ENCODE results near the gene PRSS50. TPM values are rescaled to one million over a fixed set of nuclear protein-coding genes. Genes with fewer than 3 reads are reported as not detected.
A peak's percentile ranks its signal among the peaks of the same experiment; 100 is the strongest.

Gene PRSS50
- total RNA-seq, 1 experiment from 2014 or later, result 0.07 TPM

DNA sequence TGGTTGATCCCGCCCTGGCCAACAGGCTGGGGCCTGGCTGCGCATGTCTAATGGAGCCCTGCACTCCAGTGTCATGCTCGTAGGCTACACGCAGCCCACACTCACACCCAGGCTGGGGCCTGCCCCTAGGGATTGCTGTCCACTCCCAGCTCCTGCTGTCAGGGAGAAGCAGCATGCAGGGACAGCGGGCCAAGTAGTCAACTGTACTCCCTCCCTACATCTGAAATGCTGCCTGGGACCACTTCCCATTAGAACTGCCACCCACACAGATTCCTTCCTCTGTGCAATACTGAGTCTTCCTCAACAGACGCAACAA is 40.3 kb downstream of the PRSS50 start:
- Histone ChIP-seq H3K27me3 (ENCODE audit: control insufficient read depth, insufficient read depth, low read length) (no peaks in the 10 kb centered on the region), H3K36me3 (replicated peaks; ENCODE audit: control insufficient read depth, insufficient read depth, low read length) (no peaks in the 10 kb centered on the region; the same call in 1 of the 2 replicates), H3K4me3 (ENCODE audit: insufficient read depth, low read depth, low read length) (no peak overlapping the region)
- no peak for DNase-seq

DNA sequence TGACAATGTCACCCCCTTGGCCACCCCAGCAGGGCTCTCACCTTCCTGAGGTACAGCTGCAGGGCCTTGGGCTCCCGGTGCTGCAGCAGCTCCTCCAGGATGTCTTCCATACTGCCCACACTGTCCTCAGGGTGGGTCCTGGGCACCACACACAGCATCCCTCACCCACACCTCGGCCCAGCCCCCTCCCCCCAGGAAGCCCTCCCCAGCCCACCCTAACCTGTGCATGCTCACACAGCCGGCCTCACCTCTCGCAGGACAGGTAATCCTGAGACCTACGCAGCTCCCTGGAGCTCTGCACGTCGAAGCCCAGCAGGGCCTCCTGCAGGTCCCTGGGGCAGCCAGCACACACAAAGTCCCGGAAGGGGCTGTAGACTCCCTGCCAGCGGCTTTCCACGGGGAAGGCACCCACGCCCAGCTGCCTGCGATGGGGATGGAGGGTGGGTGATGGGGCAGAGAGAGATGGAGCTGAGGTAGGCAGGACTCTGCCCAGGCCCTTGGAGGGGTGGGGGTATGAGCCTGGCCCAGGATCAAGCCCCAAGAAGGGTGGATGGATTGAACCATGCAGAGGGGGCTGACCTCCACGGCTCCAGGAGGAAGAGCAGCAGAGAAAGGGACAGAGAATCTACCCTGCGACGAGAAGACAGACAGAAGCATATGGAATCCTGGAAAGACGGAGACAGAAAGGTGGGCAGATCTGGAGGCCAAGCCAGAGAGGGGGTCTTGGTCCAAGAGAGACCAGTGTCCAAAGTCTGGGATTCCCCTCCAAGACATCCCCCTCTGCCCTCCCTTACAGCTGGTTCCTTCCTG is 40.9 kb downstream of the PRSS50 start:
- H3K36me3 ChIP-seq (replicated peaks; ENCODE audit: control insufficient read depth, insufficient read depth, low read length), result no peaks in the 10 kb centered on the region
- H3K27me3 ChIP-seq (ENCODE audit: control insufficient read depth, insufficient read depth, low read length), result no peaks in the 10 kb centered on the region
- no peak overlapping the region for H3K4me3 ChIP-seq (ENCODE audit: insufficient read depth, low read depth, low read length)
- no peak for DNase-seq

DNA sequence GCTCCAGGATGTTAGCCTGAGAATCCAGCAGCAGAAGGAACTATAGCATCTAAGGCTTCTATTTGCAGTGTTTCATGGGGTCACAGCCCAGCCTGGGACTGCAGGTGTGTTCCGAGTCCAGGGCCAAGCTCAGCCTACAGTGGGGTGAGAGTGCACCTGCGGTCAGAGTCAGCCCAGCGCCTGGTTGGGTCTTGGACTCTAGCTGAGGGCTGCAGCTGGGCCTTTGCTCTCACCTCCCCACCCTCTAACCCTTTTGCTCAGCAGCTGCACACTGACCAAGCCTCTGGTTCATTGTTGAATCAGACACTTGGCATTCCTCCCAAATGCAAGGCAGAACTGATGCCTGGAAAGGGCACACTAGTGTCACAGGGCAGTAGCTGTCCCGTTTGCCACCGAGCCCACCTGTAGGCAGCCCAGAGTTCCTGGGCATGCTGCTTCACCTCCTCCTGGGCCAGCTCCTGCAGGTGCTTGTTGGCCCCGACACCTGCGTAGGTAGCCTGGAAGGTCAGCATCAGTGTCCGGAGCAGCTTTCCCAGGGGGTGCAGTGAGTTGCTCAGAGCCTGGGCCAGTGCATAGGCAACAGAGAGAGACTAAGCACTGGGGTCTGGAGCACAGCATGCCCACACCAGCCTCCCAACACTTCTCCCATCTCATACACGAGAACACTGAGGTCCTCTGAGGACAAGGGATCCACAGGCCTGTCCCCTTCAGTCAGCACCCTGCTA is 41.7 kb downstream of the PRSS50 start:
- H3K4me3 ChIP-seq (ENCODE audit: insufficient read depth, low read depth, low read length), result no peak overlapping the region
- H3K27me3 ChIP-seq (ENCODE audit: control insufficient read depth, insufficient read depth, low read length), result no peaks in the 10 kb centered on the region
- no peak for DNase-seq
- no peaks in the 10 kb centered on the region for H3K36me3 ChIP-seq (replicated peaks; ENCODE audit: control insufficient read depth, insufficient read depth, low read length)

DNA sequence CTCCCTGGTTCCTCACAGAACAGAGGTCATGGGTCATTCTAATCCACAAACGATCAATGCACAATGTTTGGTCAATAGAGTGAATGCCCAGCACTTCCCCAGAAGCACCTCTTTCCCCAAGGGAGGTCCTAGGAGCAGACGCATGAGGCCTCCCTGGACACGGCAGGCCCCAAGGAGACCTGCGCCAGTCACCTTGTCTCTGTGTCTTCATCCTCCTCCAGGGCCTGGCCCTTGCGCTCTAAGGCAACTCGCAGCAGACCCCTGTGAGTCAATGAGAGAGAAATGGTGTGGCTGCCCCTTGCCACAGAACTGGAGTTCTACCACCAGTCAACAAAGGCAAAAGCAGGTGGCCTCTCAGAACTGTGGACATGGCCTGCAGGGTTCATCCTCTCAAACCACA is 42.2 kb downstream of the PRSS50 start:
- H3K4me3 ChIP-seq (ENCODE audit: insufficient read depth, low read depth, low read length), result no peak overlapping the region
- no peaks in the 10 kb centered on the region for H3K27me3 ChIP-seq (ENCODE audit: control insufficient read depth, insufficient read depth, low read length)
- DNase-seq, result no peak
- no peaks in the 10 kb centered on the region for H3K36me3 ChIP-seq (replicated peaks; ENCODE audit: control insufficient read depth, insufficient read depth, low read length)

DNA sequence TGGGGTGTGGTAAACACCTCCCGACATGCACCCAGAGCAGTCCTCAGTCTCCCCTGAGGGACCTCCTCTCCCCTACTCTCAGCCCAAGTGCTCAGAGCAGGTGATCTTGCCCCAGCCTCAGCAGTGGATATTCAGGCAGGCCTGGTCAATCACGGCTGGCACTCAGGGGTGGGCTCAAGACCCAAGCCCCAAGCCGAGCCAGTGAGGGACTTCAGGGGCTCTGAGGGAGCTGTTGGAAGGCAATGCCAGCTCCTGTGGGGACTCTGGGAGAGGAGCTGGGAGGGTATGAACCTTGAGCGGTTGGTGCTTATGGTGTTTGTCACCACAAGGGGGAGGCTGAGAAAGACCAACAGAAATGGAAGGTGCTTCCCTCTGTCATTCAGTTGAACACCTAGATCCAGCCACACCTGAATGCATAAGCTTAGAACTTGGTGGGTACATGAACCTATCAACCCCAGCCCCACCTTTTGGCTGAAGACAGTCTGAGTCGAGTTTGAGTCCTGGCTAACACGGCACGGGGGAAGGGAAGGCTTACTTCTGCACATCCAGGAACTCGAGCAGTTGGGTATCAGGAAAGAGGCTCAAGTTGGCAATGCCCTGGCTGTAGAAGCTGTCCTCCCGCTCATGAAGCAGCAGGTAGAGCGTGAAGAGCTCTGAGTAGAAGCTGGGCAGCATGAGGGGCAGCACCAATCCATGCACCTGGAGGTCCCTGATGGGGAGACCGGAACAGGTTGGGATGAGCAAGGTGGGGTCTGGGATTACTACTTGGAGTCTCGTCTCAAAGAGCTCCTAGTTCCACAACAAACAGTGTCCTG is 43.4 kb downstream of the PRSS50 start:
- Histone ChIP-seq H3K4me3 (ENCODE audit: insufficient read depth, low read depth, low read length) (no peak overlapping the region), H3K36me3 (replicated peaks; ENCODE audit: control insufficient read depth, insufficient read depth, low read length) (no peaks in the 10 kb centered on the region), H3K27me3 (ENCODE audit: control insufficient read depth, insufficient read depth, low read length) (no peaks in the 10 kb centered on the region)
- no peak for DNase-seq

DNA sequence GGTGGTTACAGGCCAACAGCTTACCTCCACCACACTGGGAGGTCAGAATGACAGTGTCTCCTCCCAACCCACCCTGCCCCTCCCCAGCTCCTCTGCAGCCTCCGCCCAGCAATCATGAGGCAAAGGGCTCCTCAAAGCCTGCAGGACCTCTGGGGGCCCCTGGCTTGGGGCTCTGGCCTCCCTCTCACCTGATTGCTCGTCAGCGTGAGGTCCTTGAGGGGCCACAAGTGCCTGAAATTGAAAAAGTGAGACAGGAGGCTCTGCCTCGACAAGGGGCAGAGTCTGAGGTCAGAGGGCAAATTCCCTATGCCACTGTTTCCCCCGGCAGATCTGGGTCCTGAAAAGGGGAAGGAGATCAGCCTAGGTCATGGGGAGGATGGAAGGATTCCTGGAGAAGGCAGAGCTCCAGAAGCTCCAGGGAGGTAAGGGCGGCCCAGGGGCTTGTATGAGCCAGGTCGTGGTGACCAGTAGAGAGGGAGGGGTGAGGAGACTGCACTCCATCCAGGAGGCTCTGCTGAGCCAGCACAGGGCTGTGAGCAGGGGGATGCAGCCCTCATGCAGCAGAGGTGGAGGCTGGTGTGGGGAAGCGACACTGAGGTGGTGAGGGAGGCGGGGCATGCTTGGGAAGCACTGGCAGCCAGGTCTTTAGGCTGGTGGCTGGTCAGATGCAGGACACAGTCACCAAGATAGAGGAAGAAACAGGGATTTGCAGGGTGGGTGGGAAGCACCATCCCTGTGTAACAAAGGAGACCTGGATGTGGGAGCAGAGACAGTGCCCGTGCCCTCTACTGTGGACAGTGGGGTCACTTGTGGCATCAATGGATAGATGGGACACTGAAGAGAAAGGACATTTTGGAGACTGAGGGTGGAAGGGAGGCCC is 44.3 kb downstream of the PRSS50 start:
- no peaks in the 10 kb centered on the region for H3K27me3 ChIP-seq (ENCODE audit: control insufficient read depth, insufficient read depth, low read length)
- H3K36me3 ChIP-seq (replicated peaks; ENCODE audit: control insufficient read depth, insufficient read depth, low read length), result no peaks in the 10 kb centered on the region
- H3K4me3 ChIP-seq (ENCODE audit: insufficient read depth, low read depth, low read length), result no peak overlapping the region
- DNase-seq, result peak; percentile 51

DNA sequence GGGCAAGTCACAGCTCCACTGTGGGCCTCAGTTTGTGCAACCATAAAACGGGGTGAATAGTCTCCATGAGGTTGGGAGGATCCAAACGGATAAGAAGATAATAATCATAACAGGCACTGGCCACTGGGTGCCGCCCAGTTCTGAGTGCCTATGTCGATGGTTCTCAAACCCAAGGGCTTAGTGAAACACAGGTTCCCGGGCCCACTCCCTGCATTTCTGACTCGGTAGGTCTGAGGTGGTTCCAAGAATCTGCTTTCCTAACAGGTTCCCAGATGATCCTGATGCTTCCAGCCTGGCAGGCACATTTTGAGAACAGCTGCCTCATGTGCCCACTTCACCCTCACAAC is 45.3 kb downstream of the PRSS50 start:
- Histone ChIP-seq H3K36me3 (replicated peaks; ENCODE audit: control insufficient read depth, insufficient read depth, low read length) (no peaks in the 10 kb centered on the region), H3K4me3 (ENCODE audit: insufficient read depth, low read depth, low read length) (no peak overlapping the region), H3K27me3 (ENCODE audit: control insufficient read depth, insufficient read depth, low read length) (no peaks in the 10 kb centered on the region)
- DNase-seq, result peak; percentile 30

DNA sequence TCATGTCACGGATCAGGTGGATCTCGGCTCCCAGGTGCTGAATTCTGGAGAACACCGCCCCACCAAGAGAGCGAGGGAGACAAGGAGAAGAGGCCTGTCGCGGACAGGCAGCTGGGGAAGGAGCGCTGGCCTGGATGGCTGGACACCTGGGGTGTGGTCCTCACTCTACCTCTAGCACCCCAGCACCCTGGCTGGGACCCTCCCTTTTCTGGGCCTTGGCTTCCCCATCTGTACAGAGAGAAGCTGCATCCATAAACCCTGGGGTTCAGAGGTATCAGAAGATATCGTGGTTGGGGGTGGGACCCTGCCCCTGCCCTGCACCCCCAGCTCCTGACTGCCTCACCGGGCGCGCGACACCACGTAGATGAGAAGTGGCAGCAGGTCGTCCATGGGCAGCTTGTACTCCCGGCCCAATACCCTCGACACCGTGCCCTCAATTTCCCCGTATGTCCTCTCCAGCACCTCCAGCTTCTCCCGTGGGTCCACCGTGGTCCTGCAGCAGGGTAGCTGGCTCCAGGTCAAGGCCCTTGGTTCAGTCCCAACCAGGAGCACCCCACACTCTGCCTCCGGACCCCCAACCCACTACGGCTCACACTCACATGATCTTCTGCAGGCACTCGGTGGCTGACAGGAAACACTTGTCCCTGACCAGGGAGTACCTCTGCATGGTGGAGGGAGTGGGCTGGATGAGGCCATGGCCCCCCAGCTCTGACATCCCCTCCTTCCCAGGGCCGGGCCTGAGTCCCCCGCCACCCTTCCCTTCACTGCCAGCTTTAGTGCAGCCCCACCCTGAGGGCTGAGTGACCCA is 45.9 kb downstream of the PRSS50 start:
- no peak overlapping the region for H3K4me3 ChIP-seq (ENCODE audit: insufficient read depth, low read depth, low read length)
- peak; percentile 29 for DNase-seq
- H3K27me3 ChIP-seq (ENCODE audit: control insufficient read depth, insufficient read depth, low read length), result no peaks in the 10 kb centered on the region
- H3K36me3 ChIP-seq (replicated peaks; ENCODE audit: control insufficient read depth, insufficient read depth, low read length), result no peaks in the 10 kb centered on the region

DNA sequence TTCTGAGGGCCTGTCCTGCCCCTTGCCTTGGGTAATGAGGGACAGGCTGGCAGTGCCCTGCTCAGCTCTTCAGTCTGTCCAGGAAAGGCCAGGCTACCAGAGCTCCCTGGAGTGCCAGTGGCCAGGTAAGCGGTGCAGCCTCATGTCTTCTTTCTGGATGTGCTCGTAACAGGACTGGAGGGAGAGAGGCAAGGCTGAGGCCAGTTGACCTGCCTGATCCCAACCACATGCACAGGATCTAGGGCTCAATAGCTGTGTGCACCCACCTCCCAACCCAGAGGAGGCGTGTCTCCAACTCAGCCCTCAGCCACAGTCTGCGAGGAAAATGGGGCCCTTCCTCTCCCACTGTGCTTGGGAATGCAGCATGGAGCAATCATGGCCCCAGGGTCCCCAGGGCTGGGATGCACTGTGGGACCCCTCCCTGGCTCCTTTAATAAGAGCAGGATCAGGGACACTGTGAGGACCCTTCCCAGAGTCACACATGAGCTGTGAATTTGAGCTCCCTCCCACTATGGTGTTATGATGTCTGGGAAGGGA is 46.7 kb downstream of the PRSS50 start:
- no peaks in the 10 kb centered on the region for H3K36me3 ChIP-seq (replicated peaks; ENCODE audit: control insufficient read depth, insufficient read depth, low read length)
- peak; percentile 37 for DNase-seq

DNA sequence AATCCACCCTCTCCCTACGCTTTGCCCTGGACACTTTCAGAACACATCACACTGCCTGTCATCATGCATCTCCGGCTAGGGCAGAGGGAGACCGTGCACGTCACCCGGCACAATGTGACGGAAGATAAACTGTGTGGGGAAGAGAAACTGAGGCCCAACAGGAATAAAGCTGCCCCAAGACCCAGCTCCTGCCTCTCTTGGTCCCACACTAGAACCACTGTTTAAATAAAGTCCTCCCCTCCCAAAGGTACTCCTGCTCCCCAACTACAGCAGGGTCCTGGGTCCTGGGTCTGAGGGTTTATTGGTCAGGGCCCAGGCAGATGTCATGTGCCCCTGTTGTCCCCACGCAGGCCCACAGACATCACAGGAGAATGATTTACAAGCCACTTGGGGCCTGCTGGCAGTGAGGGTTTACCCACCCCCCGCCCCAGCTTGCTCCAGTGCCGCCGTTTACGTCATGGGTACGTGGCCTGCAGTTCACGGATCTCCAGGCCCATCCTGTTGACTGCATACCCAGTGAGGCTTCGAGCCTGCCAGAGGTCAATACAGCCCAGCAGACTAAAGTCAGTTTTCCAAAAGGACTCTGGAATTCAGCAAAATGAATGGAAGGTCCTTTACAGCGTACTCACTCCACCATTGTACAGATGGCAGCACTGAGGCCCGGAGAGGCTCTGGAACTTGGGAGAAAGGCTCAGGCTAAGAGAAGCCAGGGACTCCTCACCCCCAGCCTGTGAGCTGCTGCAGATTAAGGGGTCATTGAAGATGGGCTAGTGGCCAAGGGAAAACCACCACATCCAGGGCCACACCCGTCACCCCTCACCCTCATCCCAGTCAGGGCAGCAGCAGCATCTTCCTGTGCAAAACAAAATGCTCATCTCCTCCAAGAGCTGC is 47.4 kb downstream of the PRSS50 start:
- H3K36me3 ChIP-seq (replicated peaks; ENCODE audit: control insufficient read depth, insufficient read depth, low read length), result no peaks in the 10 kb centered on the region
- H3K27me3 ChIP-seq (ENCODE audit: control insufficient read depth, insufficient read depth, low read length), result no peaks in the 10 kb centered on the region
- H3K4me3 ChIP-seq (ENCODE audit: insufficient read depth, low read depth, low read length), result no peak overlapping the region
- DNase-seq, result peak; percentile 36

More for the DNA sequence above, 46.7 kb downstream of the PRSS50 start:
- Histone ChIP-seq H3K4me3 (ENCODE audit: insufficient read depth, low read depth, low read length) (no peak overlapping the region), H3K27me3 (ENCODE audit: control insufficient read depth, insufficient read depth, low read length) (no peaks in the 10 kb centered on the region)

DNA sequence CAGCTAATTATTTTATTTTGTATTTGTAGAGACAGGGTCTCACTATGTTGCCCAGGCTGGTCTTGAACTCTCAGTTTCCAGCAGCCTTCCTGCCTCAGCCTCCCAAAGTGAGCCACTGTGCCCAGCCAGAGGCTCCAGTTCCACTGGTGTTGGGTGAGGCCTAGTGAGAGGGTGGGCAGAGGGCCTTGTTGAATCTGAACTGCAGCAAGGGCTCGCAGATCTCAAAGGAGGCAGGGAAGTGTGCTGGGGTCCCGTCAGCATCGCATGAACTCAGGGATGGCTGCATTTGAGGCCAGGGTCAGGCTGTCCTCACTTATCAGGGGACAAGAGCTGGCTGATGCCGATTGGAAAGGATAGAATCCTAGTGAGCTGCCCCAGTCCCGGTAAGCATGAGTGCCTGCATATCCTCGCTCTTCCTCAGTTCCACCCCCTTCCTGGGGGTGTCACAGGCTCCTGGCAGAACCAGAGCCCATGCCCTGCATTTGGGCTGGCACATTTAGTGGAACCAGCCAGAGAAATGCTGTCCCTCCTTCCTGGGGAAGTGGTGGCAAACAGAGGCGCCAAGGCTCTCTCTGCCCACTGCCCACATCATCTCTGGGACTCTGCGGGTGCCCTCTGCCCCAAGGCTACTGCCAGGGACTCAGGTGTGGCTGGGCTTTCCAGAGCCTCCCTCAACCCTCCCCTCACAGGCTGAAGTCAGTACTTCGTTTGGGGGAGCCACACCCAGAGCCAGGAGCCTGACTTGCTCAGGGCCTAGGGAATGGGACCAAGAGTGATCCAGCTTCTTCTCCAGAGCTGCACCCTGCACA is 48.3 kb downstream of the PRSS50 start:
- H3K4me3 ChIP-seq (ENCODE audit: insufficient read depth, low read depth, low read length), result no peak overlapping the region
- H3K27me3 ChIP-seq (ENCODE audit: control insufficient read depth, insufficient read depth, low read length), result no peaks in the 10 kb centered on the region
- peak; percentile 32 for DNase-seq
- no peaks in the 10 kb centered on the region for H3K36me3 ChIP-seq (replicated peaks; ENCODE audit: control insufficient read depth, insufficient read depth, low read length)

DNA sequence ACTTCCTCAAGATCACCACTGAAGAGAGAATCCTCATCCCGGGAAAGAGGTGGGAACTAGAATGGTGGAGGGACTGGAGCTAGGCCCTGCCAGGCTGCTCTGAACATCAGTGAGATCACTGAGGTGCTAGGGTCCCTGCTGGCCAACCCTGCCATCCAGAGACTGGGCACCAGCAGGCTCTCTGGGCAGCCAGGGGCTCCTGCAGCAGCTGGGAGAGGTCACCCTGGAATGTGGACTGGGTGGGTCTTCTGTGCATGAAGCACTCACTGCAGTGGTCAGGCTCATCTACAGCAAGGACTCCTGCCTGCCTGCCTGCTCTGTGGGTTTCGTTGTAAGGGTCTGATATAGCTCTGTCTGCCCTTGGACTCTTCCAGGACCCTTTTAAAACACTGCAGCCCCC is 49.1 kb downstream of the PRSS50 start:
- DNase-seq, result peak; percentile 33
- Histone ChIP-seq H3K4me3 (ENCODE audit: insufficient read depth, low read depth, low read length) (no peak overlapping the region), H3K36me3 (replicated peaks; ENCODE audit: control insufficient read depth, insufficient read depth, low read length) (no peaks in the 10 kb centered on the region), H3K27me3 (ENCODE audit: control insufficient read depth, insufficient read depth, low read length) (no peaks in the 10 kb centered on the region)
